Measurements from ENCODE around the gene TMC1. TPM values are rescaled to one million over a fixed set of nuclear protein-coding genes. Genes with fewer than 3 reads are reported as not detected.

Gene TMC1
- total RNA-seq, 2 donors from 2014 or later = not detected

DNA sequence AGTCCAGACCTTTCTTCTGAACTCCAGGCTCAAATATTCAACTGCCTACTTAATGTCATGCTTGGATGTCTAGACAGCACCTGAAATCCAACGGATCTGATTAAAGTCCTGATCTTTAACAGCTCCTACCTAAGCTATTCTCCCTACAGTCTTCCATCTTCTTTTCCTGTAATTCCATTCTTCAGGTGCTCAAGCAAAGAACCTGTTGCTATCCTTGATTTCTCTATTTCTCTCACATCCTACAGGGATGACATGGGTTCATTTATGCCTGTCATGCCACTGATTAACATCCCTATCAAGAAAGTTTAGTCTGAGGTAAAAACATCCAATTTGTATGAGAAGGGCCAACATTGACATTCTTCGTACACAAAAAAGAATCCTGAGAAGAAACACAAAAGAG is 163.2 kb downstream of the TMC1 start:
- no peak for DNase-seq (ENCODE audit: low spot score)
- TF ChIP-seq, protein P1, sequence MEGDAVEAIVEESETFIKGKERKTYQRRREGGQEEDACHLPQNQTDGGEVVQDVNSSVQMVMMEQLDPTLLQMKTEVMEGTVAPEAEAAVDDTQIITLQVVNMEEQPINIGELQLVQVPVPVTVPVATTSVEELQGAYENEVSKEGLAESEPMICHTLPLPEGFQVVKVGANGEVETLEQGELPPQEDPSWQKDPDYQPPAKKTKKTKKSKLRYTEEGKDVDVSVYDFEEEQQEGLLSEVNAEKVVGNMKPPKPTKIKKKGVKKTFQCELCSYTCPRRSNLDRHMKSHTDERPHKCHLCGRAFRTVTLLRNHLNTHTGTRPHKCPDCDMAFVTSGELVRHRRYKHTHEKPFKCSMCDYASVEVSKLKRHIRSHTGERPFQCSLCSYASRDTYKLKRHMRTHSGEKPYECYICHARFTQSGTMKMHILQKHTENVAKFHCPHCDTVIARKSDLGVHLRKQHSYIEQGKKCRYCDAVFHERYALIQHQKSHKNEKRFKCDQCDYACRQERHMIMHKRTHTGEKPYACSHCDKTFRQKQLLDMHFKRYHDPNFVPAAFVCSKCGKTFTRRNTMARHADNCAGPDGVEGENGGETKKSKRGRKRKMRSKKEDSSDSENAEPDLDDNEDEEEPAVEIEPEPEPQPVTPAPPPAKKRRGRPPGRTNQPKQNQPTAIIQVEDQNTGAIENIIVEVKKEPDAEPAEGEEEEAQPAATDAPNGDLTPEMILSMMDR (IDR thresholded peaks at IDR 0.05) = no peak
- ATAC-seq (ENCODE audit: insufficient number of reproducible peaks, low FRiP score, low read depth) = no peak
- Histone ChIP-seq H3K4me3 (no peak overlapping the region), H3K36me3 (no peaks in the 10 kb centered on the region), H3K4me1 (ENCODE audit: control insufficient read depth in 1 of 2, low read depth in 2 of 2) (no peaks in the 10 kb centered on the region), H3K9me3 (no peaks in the 10 kb centered on the region), H3K27ac (no peak overlapping the region), H3K27me3 (replicated peaks; ENCODE audit: insufficient read depth) (no peaks in the 10 kb centered on the region)

DNA sequence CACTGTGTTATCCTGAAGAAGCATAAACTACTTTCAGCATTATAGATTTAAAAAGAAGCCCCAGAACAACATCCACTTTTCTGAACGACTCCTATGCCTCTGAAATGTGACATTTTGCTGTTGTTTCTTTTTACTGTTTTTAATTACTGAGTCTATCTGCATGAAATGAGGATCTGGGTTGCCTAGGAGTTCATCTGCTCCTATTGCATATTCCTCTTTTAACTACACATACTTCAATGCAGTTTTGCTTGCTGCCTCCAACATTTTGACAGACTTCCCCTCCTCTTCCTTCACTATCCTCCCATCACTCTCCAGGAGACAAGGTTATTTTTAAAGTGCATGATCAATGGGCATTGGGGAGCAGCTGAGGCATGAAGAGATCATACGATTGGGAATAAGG is 164.5 kb downstream of the TMC1 start:
- H3K36me3 ChIP-seq = no peaks in the 10 kb centered on the region
- no peak overlapping the region for H3K27ac ChIP-seq
- ATAC-seq (ENCODE audit: insufficient number of reproducible peaks, low FRiP score, low read depth) (no peak), DNase-seq (ENCODE audit: low spot score) (no peak)
- no peaks in the 10 kb centered on the region for H3K27me3 ChIP-seq (replicated peaks; ENCODE audit: insufficient read depth)
- TF ChIP-seq, protein P1 (IDR thresholded peaks at IDR 0.05) = no peak
- no peaks in the 10 kb centered on the region for H3K9me3 ChIP-seq
- H3K4me3 ChIP-seq = no peak overlapping the region
- no peaks in the 10 kb centered on the region for H3K4me1 ChIP-seq (ENCODE audit: control insufficient read depth in 1 of 2, low read depth in 2 of 2)

DNA sequence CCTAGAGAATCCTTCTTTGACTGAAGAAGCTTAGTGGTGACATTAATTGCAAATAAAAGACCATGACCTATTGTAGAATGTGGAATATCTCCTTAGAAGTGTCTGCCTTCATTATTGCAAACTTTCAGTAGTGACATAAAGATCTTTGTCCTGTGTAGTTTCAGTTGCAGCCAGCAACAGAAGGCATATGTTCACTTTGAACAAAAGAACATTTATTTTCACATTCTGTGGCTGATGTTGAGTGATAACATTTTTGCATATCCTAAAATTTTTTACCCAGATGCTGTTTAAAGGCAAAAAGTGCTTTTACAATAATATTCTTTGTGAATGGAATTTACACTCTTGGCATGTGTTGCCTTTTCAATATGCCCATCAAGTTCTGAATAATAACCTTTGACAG is 165.9 kb downstream of the TMC1 start:
- Histone ChIP-seq H3K36me3 (no peaks in the 10 kb centered on the region), H3K4me3 (no peak overlapping the region), H3K27me3 (replicated peaks; ENCODE audit: insufficient read depth) (no peaks in the 10 kb centered on the region), H3K27ac (no peak overlapping the region), H3K4me1 (ENCODE audit: control insufficient read depth in 1 of 2, low read depth in 2 of 2) (no peaks in the 10 kb centered on the region), H3K9me3 (no peaks in the 10 kb centered on the region)
- TF ChIP-seq, protein P1 (IDR thresholded peaks at IDR 0.05) = no peak
- DNase-seq (ENCODE audit: low spot score) = no peak
- ATAC-seq (ENCODE audit: insufficient number of reproducible peaks, low FRiP score, low read depth) = no peak

DNA sequence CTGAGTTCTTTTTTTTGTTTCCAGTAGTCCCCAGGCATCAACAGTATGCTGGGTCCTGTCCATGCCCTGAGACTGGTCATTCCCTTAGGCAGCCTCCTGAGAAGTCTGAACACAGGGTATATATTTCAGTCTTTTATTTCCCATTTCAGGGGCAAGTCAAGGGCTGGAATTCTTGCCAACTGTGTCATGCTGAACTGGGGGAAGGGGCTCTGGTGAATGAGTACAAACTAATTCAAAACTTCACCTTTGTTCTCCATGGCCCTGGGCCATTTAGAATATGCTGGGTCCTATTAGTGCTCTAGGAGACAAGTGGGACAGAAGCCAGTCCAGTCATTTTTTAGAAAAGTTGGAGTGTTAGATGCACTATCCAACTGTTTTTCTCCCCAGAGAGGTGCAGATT is 170.3 kb downstream of the TMC1 start:
- TF ChIP-seq, protein P1 (IDR thresholded peaks at IDR 0.05) = no peak

DNA sequence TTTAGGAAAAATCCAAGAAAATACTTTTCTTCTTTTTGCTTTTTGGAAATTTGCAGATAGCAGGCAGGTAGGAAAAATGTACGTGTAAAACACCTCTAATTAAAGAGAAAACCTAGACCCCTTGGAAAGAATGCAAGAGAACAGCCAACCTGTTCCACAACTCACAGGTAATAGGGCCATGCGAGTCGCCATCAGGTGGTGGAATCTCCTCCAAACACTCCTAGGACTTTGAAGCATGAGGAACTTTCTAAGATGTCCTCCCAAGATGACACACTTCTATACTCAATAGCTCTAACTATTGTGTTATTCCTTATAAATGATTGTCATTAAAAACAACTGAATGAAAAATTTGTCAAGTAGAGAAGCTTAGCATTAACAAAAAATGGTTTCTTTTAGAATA is 174.0 kb downstream of the TMC1 start:
- H3K27ac ChIP-seq = no peak overlapping the region
- ATAC-seq (ENCODE audit: insufficient number of reproducible peaks, low FRiP score, low read depth) = no peak

More for the DNA sequence above, 170.3 kb downstream of the TMC1 start:
- no peaks in the 10 kb centered on the region for H3K9me3 ChIP-seq
- no peak overlapping the region for H3K27ac ChIP-seq
- no peak overlapping the region for H3K4me3 ChIP-seq
- H3K36me3 ChIP-seq = no peaks in the 10 kb centered on the region
- ATAC-seq (ENCODE audit: insufficient number of reproducible peaks, low FRiP score, low read depth) (no peak), DNase-seq (ENCODE audit: low spot score) (no peak)
- no peaks in the 10 kb centered on the region for H3K27me3 ChIP-seq (replicated peaks; ENCODE audit: insufficient read depth)
- H3K4me1 ChIP-seq (ENCODE audit: control insufficient read depth in 1 of 2, low read depth in 2 of 2) = no peaks in the 10 kb centered on the region

More for the DNA sequence above, 174.0 kb downstream of the TMC1 start:
- Histone ChIP-seq H3K4me3 (no peak overlapping the region), H3K27me3 (replicated peaks; ENCODE audit: insufficient read depth) (no peaks in the 10 kb centered on the region), H3K4me1 (ENCODE audit: control insufficient read depth in 1 of 2, low read depth in 2 of 2) (no peaks in the 10 kb centered on the region), H3K36me3 (no peaks in the 10 kb centered on the region), H3K9me3 (no peaks in the 10 kb centered on the region)
- TF ChIP-seq, protein P1 (IDR thresholded peaks at IDR 0.05) = no peak
- no peak for DNase-seq (ENCODE audit: low spot score)
